ENCODE measurements around the gene POLE2. TPM values are rescaled to one million over a fixed set of nuclear protein-coding genes. Genes with fewer than 3 reads are reported as not detected.
A peak's percentile ranks its signal among the peaks of the same experiment; 100 is the strongest.

POLE2 gene
- total RNA-seq, 1 donor from 2014 or later: 10.2 TPM

- Histone ChIP-seq H3K27me3 (ENCODE audit: control insufficient read depth, insufficient read depth, low read length) (no peaks in the 10 kb centered on the region), H3K4me3 (ENCODE audit: low read depth, low read length) (peak within 1 kb of the TSS; percentile 84), H3K36me3 (ENCODE audit: control insufficient read depth, insufficient read depth, low read length) (no peaks in the 10 kb centered on the region)
- DNase-seq (ENCODE audit: low read depth): no peak
- no peak for TF ChIP-seq CTCF (IDR thresholded peaks at IDR 0.05; ENCODE audit: insufficient read depth, low read length, poor library complexity, severe bottlenecking)
Observed at GRCh38 chr14:49634547-49635334, 53.3 kb downstream of the POLE2 start, which contains the start of gene DNAAF2. TSS of gene DNAAF2 (minus strand) at chr14:49635244. CDS start at chr14:49635149, 95 bp downstream.

- TF ChIP-seq CTCF (IDR thresholded peaks at IDR 0.05; ENCODE audit: insufficient read depth, low read length, poor library complexity, severe bottlenecking): peak; percentile 79
- DNase-seq (ENCODE audit: low read depth): no peak
- Histone ChIP-seq H3K27me3 (ENCODE audit: control insufficient read depth, insufficient read depth, low read length) (no peaks in the 10 kb centered on the region), H3K4me3 (ENCODE audit: low read depth, low read length) (peak overlapping the region; percentile 84), H3K36me3 (ENCODE audit: control insufficient read depth, insufficient read depth, low read length) (no peaks in the 10 kb centered on the region)
Observed at GRCh38 chr14:49633640-49634546, 54.1 kb downstream of the POLE2 start.

- Histone ChIP-seq H3K4me3 (ENCODE audit: low read depth, low read length) (no peak overlapping the region), H3K27me3 (ENCODE audit: control insufficient read depth, insufficient read depth, low read length) (no peaks in the 10 kb centered on the region), H3K36me3 (ENCODE audit: control insufficient read depth, insufficient read depth, low read length) (no peaks in the 10 kb centered on the region)
- no peak for DNase-seq (ENCODE audit: low read depth)
- TF ChIP-seq CTCF (IDR thresholded peaks at IDR 0.05; ENCODE audit: insufficient read depth, low read length, poor library complexity, severe bottlenecking): no peak
Observed at GRCh38 chr14:49623941-49624839, 63.8 kb downstream of the POLE2 start.

GRCh38 chr14:49623387-49623786, 64.6 kb downstream of the POLE2 start:
- H3K36me3 ChIP-seq (ENCODE audit: control insufficient read depth, insufficient read depth, low read length): no peaks in the 10 kb centered on the region
- no peak overlapping the region for H3K4me3 ChIP-seq (ENCODE audit: low read depth, low read length)
- no peaks in the 10 kb centered on the region for H3K27me3 ChIP-seq (ENCODE audit: control insufficient read depth, insufficient read depth, low read length)
- no peak for TF ChIP-seq CTCF (IDR thresholded peaks at IDR 0.05; ENCODE audit: insufficient read depth, low read length, poor library complexity, severe bottlenecking)
- no peak for DNase-seq (ENCODE audit: low read depth)

- Histone ChIP-seq H3K4me3 (ENCODE audit: low read depth, low read length) (peak overlapping the region; percentile 93), H3K36me3 (ENCODE audit: control insufficient read depth, insufficient read depth, low read length) (no peaks in the 10 kb centered on the region), H3K27me3 (ENCODE audit: control insufficient read depth, insufficient read depth, low read length) (no peaks in the 10 kb centered on the region)
- no peak for DNase-seq (ENCODE audit: low read depth)
- TF ChIP-seq CTCF (IDR thresholded peaks at IDR 0.05; ENCODE audit: insufficient read depth, low read length, poor library complexity, severe bottlenecking): no peak
Observed at GRCh38 chr14:49622022-49622607, 65.9 kb downstream of the POLE2 start.

Measured in kidney epithelial cell (primary cell).